AG04449 (cell line): ENCODE data around the gene BMP7.

Experiments used
- CTCF ChIA-PET: fragments of 350-600 bp; formaldehyde crosslinking; extraction: SDS; loops from one replicate; lab custom pipeline; 2021; ENCODE audit warnings: antibody characterized with exemption; lab: Yijun Ruan, JAX
- POLR2A ChIA-PET: fragments of 400-600, 350-600 bp; formaldehyde crosslinking; extraction: SDS; loops from one replicate; lab custom pipeline; 2020; ENCODE audit warnings: antibody characterized with exemption, inconsistent platforms; lab: Yijun Ruan, JAX
- DNase-seq: peaks from one replicate; pipeline ENCODE4 v3.0.0-alpha.2; 2010; ENCODE audit warnings: low read depth, low spot score
- H3K4me3 ChIP-seq: 2 replicates; pipeline ENCODE4 v1.5.1; 2011; ENCODE audit warnings: low read depth, mild to moderate bottlenecking, control low read depth, low read length
- TF ChIP-seq, protein P1 (sequence below): IDR thresholded peaks from one replicate; pipeline ENCODE4 v1.5.1; 2011; ENCODE audit warnings: mild to moderate bottlenecking, moderate library complexity, low read length, control low read depth, inconsistent platforms; ENCODE audit not compliant: insufficient read depth; ENCODE audit errors: missing control alignments

BMP7 gene

DNA sequence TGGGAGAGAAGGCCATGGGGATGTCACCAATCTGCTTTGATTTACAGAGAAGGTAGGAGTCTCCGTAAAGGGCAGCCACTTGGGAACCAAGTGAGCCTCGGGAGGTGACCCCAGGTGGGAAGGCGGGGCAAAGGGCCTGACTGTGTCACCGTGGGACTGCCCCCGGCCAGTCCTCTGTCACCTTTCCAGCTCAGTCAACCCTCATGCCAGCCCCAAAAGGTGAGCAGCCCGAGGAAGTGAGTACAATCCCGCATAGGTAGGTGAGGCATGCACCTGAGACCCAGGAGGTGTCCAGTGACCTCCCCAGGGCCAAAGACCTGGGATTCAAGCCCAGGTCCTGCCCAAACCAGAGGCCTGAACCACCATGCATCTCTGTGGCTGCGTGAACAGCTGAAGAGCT lies 36.2 kb downstream of the BMP7 start:
- POLR2A ChIA-PET, result no interaction called here
- no peak overlapping the region for H3K4me3 ChIP-seq
- TF ChIP-seq, protein P1, sequence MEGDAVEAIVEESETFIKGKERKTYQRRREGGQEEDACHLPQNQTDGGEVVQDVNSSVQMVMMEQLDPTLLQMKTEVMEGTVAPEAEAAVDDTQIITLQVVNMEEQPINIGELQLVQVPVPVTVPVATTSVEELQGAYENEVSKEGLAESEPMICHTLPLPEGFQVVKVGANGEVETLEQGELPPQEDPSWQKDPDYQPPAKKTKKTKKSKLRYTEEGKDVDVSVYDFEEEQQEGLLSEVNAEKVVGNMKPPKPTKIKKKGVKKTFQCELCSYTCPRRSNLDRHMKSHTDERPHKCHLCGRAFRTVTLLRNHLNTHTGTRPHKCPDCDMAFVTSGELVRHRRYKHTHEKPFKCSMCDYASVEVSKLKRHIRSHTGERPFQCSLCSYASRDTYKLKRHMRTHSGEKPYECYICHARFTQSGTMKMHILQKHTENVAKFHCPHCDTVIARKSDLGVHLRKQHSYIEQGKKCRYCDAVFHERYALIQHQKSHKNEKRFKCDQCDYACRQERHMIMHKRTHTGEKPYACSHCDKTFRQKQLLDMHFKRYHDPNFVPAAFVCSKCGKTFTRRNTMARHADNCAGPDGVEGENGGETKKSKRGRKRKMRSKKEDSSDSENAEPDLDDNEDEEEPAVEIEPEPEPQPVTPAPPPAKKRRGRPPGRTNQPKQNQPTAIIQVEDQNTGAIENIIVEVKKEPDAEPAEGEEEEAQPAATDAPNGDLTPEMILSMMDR, result no peak
- CTCF ChIA-PET, result no interaction called here
- DNase-seq, result no peak

DNA sequence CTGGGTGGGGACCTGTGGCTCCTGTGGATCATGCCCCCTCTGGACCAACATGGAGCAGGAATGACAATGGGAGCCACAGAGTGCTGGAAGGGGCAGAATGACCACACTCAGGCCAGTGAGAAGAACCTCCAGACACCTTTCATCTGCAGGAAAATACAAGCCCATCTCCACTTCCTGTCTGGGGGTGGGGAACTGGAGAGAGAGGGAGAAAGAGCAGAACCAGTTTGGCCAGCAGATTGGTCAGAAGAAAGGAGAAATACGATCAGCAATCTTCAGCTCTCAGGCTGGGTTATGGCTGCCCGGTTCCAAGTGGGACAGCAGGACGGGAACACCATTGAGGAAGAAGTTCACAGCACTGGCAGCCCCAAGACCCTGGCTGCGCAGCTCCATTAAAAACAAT lies 37.0 kb downstream of the BMP7 start:
- ChIA-PET CTCF (no interaction called here), POLR2A (no interaction called here)
- TF ChIP-seq, protein P1, result no peak
- DNase-seq, result no peak
- H3K4me3 ChIP-seq, result no peak overlapping the region

DNA sequence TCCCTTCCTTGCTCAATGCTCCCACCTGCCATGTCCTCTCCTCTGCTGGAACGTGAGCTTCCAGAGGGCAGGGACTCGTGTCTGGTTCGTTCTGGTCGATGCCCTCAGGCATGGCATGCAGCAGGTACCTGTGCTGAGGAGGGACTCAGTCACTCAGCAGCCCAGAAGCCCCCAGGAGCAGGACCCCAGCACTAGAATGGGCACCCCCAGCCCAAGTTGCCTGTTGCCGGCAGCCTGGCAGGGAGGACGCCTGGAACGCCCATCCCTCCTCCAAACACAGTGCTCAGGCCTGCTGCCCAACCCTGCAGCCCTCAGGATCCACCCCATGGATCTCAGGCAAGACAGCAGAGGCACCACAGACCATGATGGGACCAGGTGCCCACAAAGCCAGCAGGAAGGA lies 40.6 kb downstream of the BMP7 start:
- ChIA-PET POLR2A (no interaction called here), CTCF (no interaction called here)
- TF ChIP-seq, protein P1, result no peak
- H3K4me3 ChIP-seq, result no peak overlapping the region
- no peak for DNase-seq

DNA sequence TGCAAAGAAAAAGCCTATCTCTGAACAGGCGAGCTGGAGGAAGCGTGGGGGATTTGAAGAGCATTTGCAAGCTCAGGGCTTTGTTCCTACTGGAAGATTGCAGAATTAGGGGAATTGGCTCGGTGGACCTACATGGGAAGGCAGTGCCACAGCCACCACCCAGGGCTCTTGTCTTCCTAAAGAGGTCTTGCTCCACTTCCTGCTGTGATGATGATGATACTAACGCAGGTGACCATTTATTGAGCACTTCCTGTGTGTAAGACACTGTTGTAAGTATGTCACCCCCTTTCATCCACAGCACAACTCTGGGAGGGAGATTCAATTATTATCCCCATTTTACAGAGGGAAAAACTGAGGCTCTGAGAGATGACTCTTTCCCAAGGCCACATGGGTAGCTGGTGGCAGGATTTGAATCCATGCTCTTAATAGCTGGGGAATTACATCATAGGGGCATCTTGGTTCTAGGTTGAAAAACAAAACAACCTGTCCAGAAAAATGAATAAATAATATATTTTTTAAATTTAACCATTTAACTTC lies 41.2 kb downstream of the BMP7 start:
- ChIA-PET CTCF (no interaction called here), POLR2A (no interaction called here)
- DNase-seq, result no peak
- TF ChIP-seq, protein P1, result no peak
- H3K4me3 ChIP-seq, result no peak overlapping the region

DNA sequence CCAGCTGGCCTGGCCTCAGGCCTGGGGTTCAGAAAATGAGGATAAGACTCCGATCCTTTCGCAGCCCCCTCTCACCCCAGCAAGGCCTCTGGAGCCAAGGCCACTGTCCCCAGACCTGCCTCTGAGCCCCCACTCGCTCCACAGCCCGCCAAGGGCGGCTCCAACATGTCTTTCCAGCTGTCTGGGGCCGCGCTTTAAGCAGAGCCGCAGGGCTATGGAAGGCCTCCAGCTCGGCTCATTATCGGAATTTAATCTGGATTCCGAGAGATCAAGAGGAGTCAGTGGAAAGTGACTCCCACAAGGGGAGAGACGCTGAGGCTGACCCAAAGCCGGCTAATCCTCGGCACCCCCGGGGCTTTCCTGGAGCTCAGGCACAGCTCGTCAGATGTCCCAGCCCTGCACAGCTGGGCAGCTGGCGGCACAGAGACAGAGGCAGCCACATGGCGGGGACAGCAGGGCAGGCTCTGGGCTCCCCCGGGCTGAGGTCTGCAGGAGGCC lies 41.8 kb downstream of the BMP7 start:
- no peak overlapping the region for H3K4me3 ChIP-seq
- ChIA-PET CTCF (no interaction called here), POLR2A (no interaction called here)
- TF ChIP-seq, protein P1, result no peak
- no peak for DNase-seq

DNA sequence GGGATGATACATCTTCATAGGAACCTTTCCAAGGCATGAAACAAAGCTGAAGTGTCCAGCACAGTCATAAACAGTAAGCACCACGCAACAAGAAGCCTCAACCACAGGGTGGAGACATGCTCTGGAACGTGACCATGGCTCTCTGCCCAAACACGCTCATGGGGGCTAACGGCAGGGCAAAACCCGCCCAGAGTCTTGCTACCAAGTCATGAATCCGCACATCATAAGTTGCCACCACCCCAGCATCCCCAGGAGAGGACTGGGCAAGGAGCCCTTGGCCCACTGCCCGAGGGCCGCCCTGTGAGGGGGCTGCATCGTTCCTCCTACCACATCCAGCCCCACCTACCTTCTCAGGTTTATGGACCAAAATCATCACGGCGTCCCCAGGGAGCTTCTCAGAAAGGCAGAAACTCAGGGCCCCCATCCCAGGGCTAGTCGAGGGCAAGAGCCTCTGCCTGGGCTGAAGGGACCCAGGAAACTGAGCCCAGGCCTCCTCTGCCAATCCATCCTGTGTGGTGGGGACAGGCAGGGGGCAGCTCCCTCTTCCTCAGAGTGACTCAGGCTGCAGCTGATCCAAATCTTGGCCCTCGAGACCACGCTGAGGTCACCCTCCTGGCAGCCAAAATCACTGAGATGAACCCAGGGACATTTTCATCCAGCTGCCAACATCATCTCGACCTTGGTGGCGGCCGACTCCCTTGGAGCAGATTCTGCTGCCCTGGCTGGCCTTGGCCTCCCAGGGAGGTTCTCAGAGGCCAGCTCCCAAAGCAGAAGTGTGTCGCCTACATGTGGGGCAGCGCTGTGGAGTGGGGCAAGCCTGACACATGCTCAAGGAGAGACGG lies 42.6 kb downstream of the BMP7 start:
- no peak for DNase-seq
- ChIA-PET POLR2A (no interaction called here), CTCF (no interaction called here)
- no peak overlapping the region for H3K4me3 ChIP-seq
- TF ChIP-seq, protein P1, result no peak
